SW480 (cell line): Measurements from ENCODE around the gene THRA.

Source experiments
- DNase-seq: peaks from one replicate; pipeline ENCODE4 v3.0.0-alpha.2; 2016; ENCODE audit warnings: low spot score

Gene THRA

GRCh38 chr17:40064971-40065768 lies 2.4 kb downstream of the THRA start:
- no peak for DNase-seq

GRCh38 chr17:40065769-40066510 lies 3.2 kb downstream of the THRA start:
- no peak for DNase-seq

- no peak for DNase-seq
Observed at GRCh38 chr17:40067710-40068109, 4.9 kb downstream of the THRA start.

- DNase-seq: peak; percentile 50
Observed at GRCh38 chr17:40068129-40068581, 5.4 kb downstream of the THRA start.

GRCh38 chr17:40068584-40068916 lies 5.8 kb downstream of the THRA start:
- no peak for DNase-seq

GRCh38 chr17:40068917-40069750 lies 6.4 kb downstream of the THRA start:
- DNase-seq: peak; percentile 72

- peak; percentile 89 for DNase-seq
Observed at GRCh38 chr17:40069751-40070708, 7.3 kb downstream of the THRA start.

GRCh38 chr17:40070709-40071312 lies 8.0 kb downstream of the THRA start:
- no peak for DNase-seq

- DNase-seq: peak; percentile 59
Observed at GRCh38 chr17:40071313-40072039, 8.7 kb downstream of the THRA start.

- DNase-seq: peak; percentile 72
Observed at GRCh38 chr17:40072040-40072734, 9.4 kb downstream of the THRA start.

GRCh38 chr17:40072735-40073346 lies 10.1 kb downstream of the THRA start:
- no peak for DNase-seq

GRCh38 chr17:40073454-40074174 lies 10.8 kb downstream of the THRA start:
- no peak for DNase-seq

- DNase-seq: no peak
Observed at GRCh38 chr17:40074175-40074512, 11.4 kb downstream of the THRA start.

GRCh38 chr17:40074871-40075200 lies 12.1 kb downstream of the THRA start:
- DNase-seq: no peak

GRCh38 chr17:40075201-40075941 lies 12.6 kb downstream of the THRA start:
- DNase-seq: no peak

- DNase-seq: no peak
Observed at GRCh38 chr17:40075942-40076498, 13.3 kb downstream of the THRA start.

- no peak for DNase-seq
Observed at GRCh38 chr17:40076591-40076990, 13.8 kb downstream of the THRA start.

- no peak for DNase-seq
Observed at GRCh38 chr17:40079545-40079944, 16.8 kb downstream of the THRA start.
